HG03432 (cell line): ENCODE results near the gene UFSP2.

Source experiments
- ATAC-seq: cut with Tn5 transposase; IDR thresholded peaks from one replicate; pipeline ENCODE4 v1.9.1; 2021; ENCODE audit warnings: mild to moderate bottlenecking, moderate library complexity; ENCODE audit not compliant: unreplicated experiment

Gene UFSP2

GRCh38 chr4:185429660-185430059 is 3.9 kb upstream of the UFSP2 start:
- ATAC-seq, result no peak

GRCh38 chr4:185426960-185427688 is 1.4 kb upstream of the UFSP2 start:
- ATAC-seq, result no peak

- ATAC-seq, result peak; percentile 7
Measured at GRCh38 chr4:185424905-185425646, 688 bp downstream of the UFSP2 start.

DNA sequence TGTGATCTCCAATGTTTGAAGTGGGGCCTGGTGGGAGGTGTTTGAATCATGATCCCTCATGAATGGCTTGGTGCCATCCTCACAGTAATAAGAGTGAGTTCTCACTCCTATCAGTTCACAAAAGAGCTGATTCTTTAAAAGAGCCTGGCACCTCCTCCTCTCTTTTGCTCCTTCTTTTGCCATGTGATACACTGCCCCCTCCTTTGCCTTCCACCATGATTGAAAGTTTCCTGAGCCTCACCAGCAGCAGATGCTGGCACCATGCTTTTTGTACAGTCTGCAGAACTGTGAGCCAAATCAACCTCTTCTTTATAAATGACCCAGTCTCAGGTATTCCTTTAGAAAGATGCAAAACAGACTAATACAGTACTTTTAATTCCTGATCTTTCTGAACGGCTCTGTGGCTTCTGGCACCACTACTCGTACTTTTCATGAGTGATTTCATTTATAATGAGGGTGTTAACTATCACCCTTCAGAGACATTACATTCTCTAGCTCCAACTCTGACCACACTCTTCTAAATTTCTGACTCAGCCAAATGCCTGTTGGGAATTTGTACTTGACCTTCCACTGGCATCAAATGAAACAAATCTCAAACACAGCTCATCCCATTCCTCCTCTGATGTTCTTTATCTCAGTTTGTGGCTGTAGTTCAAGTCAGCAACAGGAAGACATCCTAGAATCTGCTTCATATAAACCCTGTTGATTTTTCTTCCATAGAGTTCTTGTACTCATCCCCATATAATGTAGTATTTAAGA is 4.2 kb downstream of the UFSP2 start:
- ATAC-seq, result no peak

- no peak for ATAC-seq
Measured at GRCh38 chr4:185416955-185417354, 8.8 kb downstream of the UFSP2 start.

DNA sequence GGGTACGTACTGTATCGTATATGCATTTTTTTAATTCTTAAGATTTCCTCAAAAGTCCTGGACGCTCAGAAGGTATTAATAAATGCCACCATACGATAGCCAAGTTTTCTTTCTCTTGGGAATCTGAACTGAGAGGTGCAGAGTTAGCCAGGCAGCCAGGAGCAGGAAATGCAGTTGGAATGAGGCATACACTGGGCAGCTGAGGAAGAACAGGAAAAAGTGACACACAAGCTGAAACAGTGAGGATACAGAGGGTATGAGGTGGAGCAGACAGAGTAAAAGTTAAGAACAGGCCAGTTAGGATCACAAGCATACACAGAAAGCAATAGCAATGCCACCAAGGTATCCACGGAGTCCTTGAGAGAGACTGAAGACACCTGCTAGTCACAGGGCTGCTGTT is 13.4 kb downstream of the UFSP2 start:
- no peak for ATAC-seq

GRCh38 chr4:185411849-185412248 is 13.9 kb downstream of the UFSP2 start:
- no peak for ATAC-seq

DNA sequence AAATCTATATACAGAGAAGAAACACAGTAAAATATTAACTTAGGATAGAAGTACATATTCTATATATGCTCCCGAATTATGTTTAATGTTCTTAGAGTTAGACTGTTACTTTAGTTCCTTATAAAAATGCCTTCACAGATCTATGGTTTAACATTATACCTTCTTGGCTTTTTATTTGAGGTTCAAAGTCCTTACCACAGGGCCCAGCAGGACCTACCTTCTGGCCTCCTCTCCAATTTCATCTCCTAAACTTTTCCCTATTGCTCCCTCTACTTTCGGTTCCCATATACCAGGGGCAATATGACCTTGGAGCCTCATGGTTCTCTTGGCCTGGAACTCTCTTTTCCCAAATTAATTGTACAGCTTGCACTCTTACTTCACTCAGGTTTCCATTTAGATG is 17.3 kb downstream of the UFSP2 start:
- ATAC-seq, result no peak

- ATAC-seq, result peak; percentile 66
Measured at GRCh38 chr4:185405296-185405999, 20.3 kb downstream of the UFSP2 start.

DNA sequence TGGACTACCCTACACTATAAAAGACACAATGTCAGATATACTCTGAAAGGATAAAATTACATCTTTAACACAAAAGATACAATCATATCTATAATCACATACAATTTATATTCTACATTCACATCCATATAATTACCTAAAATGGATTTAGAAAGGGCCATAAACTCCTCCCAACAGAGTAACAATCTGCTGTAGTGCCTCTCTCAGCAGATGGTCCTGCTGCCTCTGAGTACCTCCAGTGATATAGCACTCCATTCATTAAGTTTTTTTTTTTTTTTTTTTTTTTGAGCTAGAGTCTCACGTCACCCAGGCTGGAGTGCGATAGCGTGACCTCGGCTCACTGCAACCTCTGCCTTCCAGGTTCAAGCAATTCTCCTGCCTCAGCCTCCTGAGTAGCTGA is 21.7 kb downstream of the UFSP2 start:
- no peak for ATAC-seq

DNA sequence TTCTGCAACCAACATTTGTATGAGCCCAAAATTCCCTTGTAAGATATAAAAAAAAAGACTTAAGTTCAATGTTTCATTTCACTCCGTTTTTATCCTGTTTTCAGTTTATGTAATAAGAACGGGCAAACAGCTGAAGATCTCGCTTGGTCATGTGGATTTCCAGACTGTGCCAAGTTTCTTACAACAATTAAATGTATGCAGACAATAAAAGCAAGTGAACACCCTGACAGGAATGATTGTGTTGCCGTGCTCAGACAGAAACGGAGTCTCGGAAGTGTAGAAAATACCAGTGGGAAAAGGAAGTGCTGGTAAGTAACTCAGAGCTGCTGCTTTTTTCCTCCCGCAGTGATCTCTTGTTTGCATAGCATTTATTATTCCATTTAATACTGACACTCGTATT is 26.3 kb downstream of the UFSP2 start:
- ATAC-seq, result no peak

GRCh38 chr4:185398618-185399017 is 27.1 kb downstream of the UFSP2 start:
- no peak for ATAC-seq

DNA sequence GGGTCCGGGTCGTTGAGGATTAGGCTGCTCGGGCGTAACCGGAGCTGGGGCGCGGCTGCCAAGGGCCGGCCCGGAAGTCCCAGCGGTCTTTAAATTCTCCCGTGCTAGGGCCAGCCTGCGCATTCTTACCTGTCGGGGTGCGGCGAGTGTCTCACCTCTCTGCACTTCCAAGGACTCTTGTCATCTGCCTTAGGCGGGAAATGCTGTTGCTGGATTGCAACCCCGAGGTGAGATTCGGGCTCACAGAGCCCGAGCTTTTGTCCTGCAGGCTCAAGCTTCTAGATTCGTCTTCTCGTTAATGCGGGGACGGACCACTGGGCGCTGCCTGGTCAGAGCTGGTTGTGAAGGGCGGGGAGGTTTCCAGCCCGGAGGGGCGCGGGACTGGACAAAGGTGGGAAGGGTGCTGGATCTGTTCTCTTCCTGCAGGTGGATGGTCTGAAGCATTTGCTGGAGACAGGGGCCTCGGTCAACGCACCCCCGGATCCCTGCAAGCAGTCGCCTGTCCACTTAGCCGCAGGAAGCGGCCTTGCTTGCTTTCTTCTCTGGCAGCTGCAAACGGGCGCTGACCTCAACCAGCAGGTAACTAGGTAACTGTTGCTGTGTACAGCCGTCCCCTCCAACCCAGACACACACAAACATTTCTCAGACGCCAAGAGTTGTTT is 28.9 kb downstream of the UFSP2 start, which contains the start of gene ANKRD37:
ANKRD37 (plus strand) TSS at position 118 of the 662 bp plus-strand sequence; CDS start at position 201, 83 bp downstream.
- no peak for ATAC-seq

DNA sequence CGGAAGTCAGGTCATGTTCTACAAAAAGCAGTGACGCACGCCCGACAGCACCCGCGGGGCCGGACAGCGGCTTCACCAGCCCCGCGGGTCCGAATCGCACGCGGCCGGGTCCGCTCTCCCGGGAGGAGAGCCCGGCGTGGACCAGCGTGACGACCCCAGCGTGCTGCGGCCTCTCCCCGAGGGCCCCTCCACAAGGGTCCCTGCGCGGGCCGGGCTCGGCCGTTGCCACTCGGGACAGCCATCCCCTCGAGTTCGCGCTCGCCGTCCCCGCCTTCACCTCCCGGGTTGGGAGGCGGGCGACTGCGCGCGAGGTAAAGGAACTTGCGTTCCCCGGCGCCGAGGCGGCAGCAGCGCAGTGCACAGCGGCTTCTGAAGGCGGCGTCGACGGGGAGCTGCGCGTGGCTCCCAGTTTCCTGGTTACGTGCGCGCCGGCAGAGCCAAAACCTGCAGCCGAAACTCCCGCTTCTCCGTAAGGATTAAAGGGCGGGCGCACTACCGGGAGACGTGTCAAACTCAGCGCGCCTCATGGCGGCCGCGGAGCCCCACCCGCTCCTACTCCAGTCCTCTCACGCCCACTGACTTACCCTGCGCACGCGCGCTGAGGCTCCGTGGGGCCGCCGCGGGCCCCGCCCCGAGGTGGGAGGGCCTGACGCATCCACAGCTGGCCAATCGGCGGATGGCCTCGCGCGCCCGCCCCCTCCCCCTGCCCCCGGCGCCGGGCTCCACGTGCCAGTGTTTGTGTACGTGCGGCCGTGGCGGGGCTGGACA is 29.6 kb downstream of the UFSP2 start:
- peak; percentile 83 for ATAC-seq

DNA sequence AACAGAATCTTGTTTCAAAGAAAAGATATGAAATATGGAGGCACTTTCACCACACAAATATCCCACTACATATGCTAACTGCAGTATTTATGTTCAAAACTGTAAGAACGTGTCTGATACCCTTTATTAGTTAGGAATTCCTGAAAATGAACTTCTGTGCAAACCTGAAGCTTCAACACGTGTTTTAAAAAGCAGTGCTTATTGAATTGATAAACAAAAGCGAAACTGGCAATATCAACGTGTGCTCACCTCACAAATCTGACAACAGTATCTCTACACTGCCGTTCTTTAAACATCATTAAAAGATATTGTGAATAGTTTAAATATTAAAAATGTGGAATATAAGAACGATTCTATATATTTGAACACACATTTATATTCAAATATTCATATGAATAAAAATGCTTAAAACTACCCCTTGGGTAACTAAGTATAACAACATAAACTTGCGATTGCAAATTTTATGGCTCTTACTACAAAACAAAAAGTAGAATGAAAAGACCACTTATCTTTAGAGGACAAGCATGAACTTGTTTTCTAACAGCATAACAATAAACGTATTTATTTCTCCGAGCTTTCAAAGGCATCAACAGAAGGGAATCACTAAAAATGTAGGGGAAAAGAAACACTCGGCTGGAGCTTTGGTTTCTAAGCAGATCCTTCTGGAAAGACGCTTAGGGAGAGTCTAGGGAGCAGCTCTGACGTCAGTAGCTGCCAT is 30.4 kb downstream of the UFSP2 start, which contains the start of gene LRP2BP:
LRP2BP (minus strand) TSS at position 687 of the 718 bp plus-strand sequence. CDS start 17,738 bp downstream, outside the sequence.
- ATAC-seq, result no peak

GRCh38 chr4:185394568-185395237 is 31.1 kb downstream of the UFSP2 start:
- no peak for ATAC-seq

GRCh38 chr4:185392156-185392555 is 33.6 kb downstream of the UFSP2 start:
- no peak for ATAC-seq

- no peak for ATAC-seq
Measured at GRCh38 chr4:185390941-185391340, 34.8 kb downstream of the UFSP2 start.
